ENCODE data around the gene ANKRD53.
A peak's percentile ranks its signal among the peaks of the same experiment; 100 is the strongest.

Gene ANKRD53

GRCh38 chr2:70946832-70947442, 31.5 kb upstream of the ANKRD53 start:
- Histone ChIP-seq H3K4me2 (ENCODE audit: low read depth, low read length) (peak overlapping the region; percentile 19; the same call in 1 of the 2 replicates), H3K4me1 (ENCODE audit: low read length) (no peaks in the 10 kb centered on the region), H4K20me1 (ENCODE audit: insufficient read depth, low read length) (no peaks in the 10 kb centered on the region), H3K79me2 (ENCODE audit: low read length) (no peaks in the 10 kb centered on the region), H3K9ac (ENCODE audit: low read length) (no peak overlapping the region), H3K36me3 (replicated peaks; ENCODE audit: insufficient read depth, low read length) (no peaks in the 10 kb centered on the region), H3K27ac (ENCODE audit: low read length) (no peak overlapping the region), H3F3A (ENCODE audit: insufficient read depth, low read length) (no peaks in the 10 kb centered on the region), H3K9me2 (replicated peaks; ENCODE audit: insufficient read depth, low read length) (no peaks in the 10 kb centered on the region), H3K27me3 (replicated peaks; ENCODE audit: insufficient read depth, low read length) (peaks cover 10% of the 10 kb centered on the region), H2AFZ (ENCODE audit: low read length) (no peak overlapping the region), H3K4me3 (ENCODE audit: low read length) (no peak overlapping the region), H3K9me3 (replicated peaks; ENCODE audit: insufficient read depth, low read length) (no peaks in the 10 kb centered on the region)
- peak; percentile 49 for DNase-seq
- TF ChIP-seq EZH2phosphoT487 (IDR thresholded peaks at IDR 0.05; ENCODE audit: low read length) = no peak
- TF ChIP-seq CTCF (IDR thresholded peaks at IDR 0.05; ENCODE audit: low read length) = peak; percentile 87

GRCh38 chr2:70947556-70948184, 30.8 kb upstream of the ANKRD53 start:
- Histone ChIP-seq H3K79me2 (ENCODE audit: low read length) (no peaks in the 10 kb centered on the region), H3K4me1 (ENCODE audit: low read length) (no peaks in the 10 kb centered on the region), H3K9me2 (replicated peaks; ENCODE audit: insufficient read depth, low read length) (no peaks in the 10 kb centered on the region), H4K20me1 (ENCODE audit: insufficient read depth, low read length) (no peaks in the 10 kb centered on the region), H3K9me3 (replicated peaks; ENCODE audit: insufficient read depth, low read length) (no peaks in the 10 kb centered on the region), H3K9ac (ENCODE audit: low read length) (no peak overlapping the region), H3F3A (ENCODE audit: insufficient read depth, low read length) (no peaks in the 10 kb centered on the region), H3K4me2 (ENCODE audit: low read depth, low read length) (peak overlapping the region; percentile 87; the same call in 1 of the 2 replicates), H3K27ac (ENCODE audit: low read length) (no peak overlapping the region), H2AFZ (ENCODE audit: low read length) (peak overlapping the region; percentile 57), H3K27me3 (replicated peaks; ENCODE audit: insufficient read depth, low read length) (peaks cover 10% of the 10 kb centered on the region), H3K36me3 (replicated peaks; ENCODE audit: insufficient read depth, low read length) (no peaks in the 10 kb centered on the region), H3K4me3 (ENCODE audit: low read length) (peak overlapping the region; percentile 55; the same call in 1 of the 2 replicates)
- no peak for DNase-seq
- no peak for TF ChIP-seq EZH2phosphoT487 (IDR thresholded peaks at IDR 0.05; ENCODE audit: low read length)
- TF ChIP-seq CTCF (IDR thresholded peaks at IDR 0.05; ENCODE audit: low read length) = no peak
- no peak for TF ChIP-seq EZH2 (optimal IDR thresholded peaks at IDR 0.05; ENCODE audit: low read depth, low read length)

- no peaks in the 10 kb centered on the region for H4K20me1 ChIP-seq (ENCODE audit: insufficient read depth, low read length)
- no peaks in the 10 kb centered on the region for H3K4me1 ChIP-seq (ENCODE audit: low read length)
- DNase-seq = peak; percentile 57
- no peaks in the 10 kb centered on the region for H3F3A ChIP-seq (ENCODE audit: insufficient read depth, low read length)
- no peak overlapping the region for H3K9ac ChIP-seq (ENCODE audit: low read length)
- no peak overlapping the region for H3K27ac ChIP-seq (ENCODE audit: low read length)
- no peaks in the 10 kb centered on the region for H3K9me3 ChIP-seq (replicated peaks; ENCODE audit: insufficient read depth, low read length)
- H3K27me3 ChIP-seq (replicated peaks; ENCODE audit: insufficient read depth, low read length) = peaks cover 11% of the 10 kb centered on the region
- H2AFZ ChIP-seq (ENCODE audit: low read length) = peak overlapping the region; percentile 57
- TF ChIP-seq CTCF (IDR thresholded peaks at IDR 0.05; ENCODE audit: low read length) (peak; percentile 85), EZH2phosphoT487 (IDR thresholded peaks at IDR 0.05; ENCODE audit: low read length) (no peak), EZH2 (optimal IDR thresholded peaks at IDR 0.05; ENCODE audit: low read depth, low read length) (no peak)
- H3K36me3 ChIP-seq (replicated peaks; ENCODE audit: insufficient read depth, low read length) = no peaks in the 10 kb centered on the region
- H3K4me2 ChIP-seq (ENCODE audit: low read depth, low read length) = peak overlapping the region; percentile 87
- no peaks in the 10 kb centered on the region for H3K79me2 ChIP-seq (ENCODE audit: low read length)
- no peaks in the 10 kb centered on the region for H3K9me2 ChIP-seq (replicated peaks; ENCODE audit: insufficient read depth, low read length)
- H3K4me3 ChIP-seq (ENCODE audit: low read length) = peak overlapping the region; percentile 55
Measured at GRCh38 chr2:70948337-70949003, 30.0 kb upstream of the ANKRD53 start.

All from MM.1S (cell line).